IMR-90 (cell line): ENCODE results near the gene GALNT3. TPM values are rescaled to one million over a fixed set of nuclear protein-coding genes. Genes with fewer than 3 reads are reported as not detected.

Experiments
- ATAC-seq: fragments of 200-7000 bp; cut with Tn5 transposase; 2 replicates; pipeline ENCODE4 v1.9.1; 2020; ENCODE audit warnings: low read depth, mild to moderate bottlenecking, moderate library complexity
- BruUV-seq: library from RNA; stranded (reverse); fragments of 400-500 nt; replicated peaks from 2 replicates; lab custom pipeline; 2021; lab: Mats Ljungman, UMichigan
- CTCF ChIA-PET: fragments of 300-600 bp; formaldehyde crosslinking; extraction: SDS; loops from one replicate; lab custom pipeline; 2021; ENCODE audit warnings: antibody characterized with exemption; lab: Yijun Ruan, JAX
- POLR2A ChIA-PET: fragments of 300-600 bp; sonication (Branson Sonifier 250); formaldehyde crosslinking; loops from one replicate; lab custom pipeline; 2022; ENCODE audit warnings: antibody characterized with exemption; ENCODE audit not compliant: unreplicated experiment; lab: Charles Lee
- DNase-seq: peaks from one replicate; pipeline ENCODE4 v3.0.0; 2013
- H2AFZ ChIP-seq: replicated peaks from 2 replicates; pipeline ENCODE3; 2013; ENCODE audit warnings: low read length, mild to moderate bottlenecking; ENCODE audit not compliant: poor library complexity
- H2AK5ac ChIP-seq: 2 replicates; pipeline ENCODE4 v1.6.1; 2013; ENCODE audit warnings: low read depth, low read length, inconsistent platforms
- H2AK9ac ChIP-seq: replicated peaks from 2 replicates; pipeline ENCODE3; 2013; ENCODE audit warnings: mild to moderate bottlenecking, low read depth, low read length, moderate library complexity; ENCODE audit not compliant: poor library complexity
- H2BK120ac ChIP-seq: 2 replicates; pipeline ENCODE4 v1.6.1; 2013; ENCODE audit warnings: low read depth, low read length, inconsistent platforms
- H2BK15ac ChIP-seq: 3 replicates; pipeline ENCODE4 v1.6.1; 2013; ENCODE audit warnings: low read depth, low read length, inconsistent platforms
- H2BK20ac ChIP-seq: 2 replicates; pipeline ENCODE4 v1.6.1; 2013; ENCODE audit warnings: low read depth, mild to moderate bottlenecking, inconsistent platforms, low read length, moderate library complexity
- H2BK5ac ChIP-seq: 2 replicates; pipeline ENCODE4 v1.6.1; 2013; ENCODE audit warnings: mild to moderate bottlenecking, low read depth, low read length, inconsistent platforms; ENCODE audit not compliant: poor library complexity, severe bottlenecking
- H3K14ac ChIP-seq: replicated peaks from 2 replicates; pipeline ENCODE4 v1.6.1; 2013; ENCODE audit warnings: low read depth, low read length, inconsistent platforms
- H3K18ac ChIP-seq: 2 replicates; pipeline ENCODE4 v1.6.1; 2013; ENCODE audit warnings: low read depth, low read length, control low read depth
- H3K23ac ChIP-seq: 2 replicates; pipeline ENCODE4 v1.6.1; 2013; ENCODE audit warnings: low read depth, low read length, inconsistent platforms
- H3K27ac ChIP-seq: 2 replicates; pipeline ENCODE4 v1.5.1; 2013; ENCODE audit warnings: mild to moderate bottlenecking, control low read depth, low read length; ENCODE audit not compliant: insufficient read depth
- H3K27me3 ChIP-seq: 2 replicates; pipeline ENCODE4 v1.6.1; 2013; ENCODE audit warnings: low read length; ENCODE audit not compliant: control insufficient read depth, insufficient read depth
- H3K36me3 ChIP-seq: 2 replicates; pipeline ENCODE4 v1.6.1; 2013; ENCODE audit warnings: low read length, mixed read lengths; ENCODE audit not compliant: control insufficient read depth, insufficient read depth
- H3K4ac ChIP-seq: 2 replicates; pipeline ENCODE4 v1.6.1; 2013; ENCODE audit warnings: low read depth, low read length, inconsistent platforms
- H3K4me1 ChIP-seq: 2 replicates; pipeline ENCODE4 v1.6.1; 2013; ENCODE audit warnings: low read length, mixed read lengths; ENCODE audit not compliant: control insufficient read depth, insufficient read depth
- H3K4me2 ChIP-seq: 2 replicates; pipeline ENCODE4 v1.6.1; 2013; ENCODE audit warnings: low read depth, mild to moderate bottlenecking, control low read depth, low read length, moderate library complexity
- H3K4me3 ChIP-seq: 2 replicates; pipeline ENCODE4 v1.5.1; 2013; ENCODE audit warnings: low read depth, mild to moderate bottlenecking, control low read depth, low read length, moderate library complexity; ENCODE audit not compliant: insufficient read depth
- H3K56ac ChIP-seq: 2 replicates; pipeline ENCODE4 v1.6.1; 2013; ENCODE audit warnings: low read length, inconsistent platforms; ENCODE audit not compliant: insufficient read depth; ENCODE audit errors: extremely low read depth
- H3K79me1 ChIP-seq, 2 experiments: 2 replicates each; pipeline ENCODE4 v1.6.1; 2013; ENCODE audit warnings: low read length in 2 of 2, inconsistent platforms in 1 of 2, low read depth in 1 of 2
- H3K9ac ChIP-seq: 2 replicates; pipeline ENCODE4 v1.6.1; 2013; ENCODE audit warnings: low read depth, low read length, control low read depth
- H3K9me1 ChIP-seq: 2 replicates; pipeline ENCODE4 v1.6.1; 2013; ENCODE audit warnings: low read length, inconsistent platforms; ENCODE audit not compliant: insufficient read depth
- H3K9me3 ChIP-seq: 2 replicates; pipeline ENCODE4 v1.6.1; 2013; ENCODE audit warnings: low read length; ENCODE audit not compliant: control insufficient read depth, insufficient read depth
- H4K20me1 ChIP-seq: 2 replicates; pipeline ENCODE4 v1.6.1; 2013; ENCODE audit warnings: low read length, inconsistent platforms; ENCODE audit not compliant: insufficient read depth
- H4K5ac ChIP-seq: 2 replicates; pipeline ENCODE4 v1.6.1; 2013; ENCODE audit warnings: mild to moderate bottlenecking, low read depth, low read length, control low read depth
- H4K8ac ChIP-seq, 2 experiments: 2 replicates each; pipeline ENCODE4 v1.6.1; 2013; ENCODE audit warnings: low read depth in 2 of 2, low read length in 2 of 2, control low read depth in 1 of 2, inconsistent platforms in 1 of 2
- H4K91ac ChIP-seq: 2 replicates; pipeline ENCODE4 v1.6.1; 2013; ENCODE audit warnings: low read depth, low read length, inconsistent platforms; ENCODE audit not compliant: insufficient read depth
- BHLHE40 ChIP-seq: fragments of 150-350 bp; IDR thresholded peaks from 2 replicates; pipeline ENCODE4 v1.6.1; 2016; ENCODE audit warnings: mild to moderate bottlenecking, low read depth, low read length
- CEBPB ChIP-seq: IDR thresholded peaks from 2 replicates; pipeline ENCODE4 v1.6.1; 2012; ENCODE audit warnings: low read depth, low read length, improper control_type of control experiment
- CHD1 ChIP-seq: IDR thresholded peaks from 2 replicates; pipeline ENCODE4 v1.6.1; 2012; ENCODE audit warnings: low read depth, low read length, improper control_type of control experiment
- CTCF ChIP-seq: conservative IDR thresholded peaks from 2 replicates; pipeline ENCODE4 v1.5.1; 2012; ENCODE audit warnings: mild to moderate bottlenecking, low read depth, low read length, improper control_type of control experiment
- ELK1 ChIP-seq: fragments of 150-350 bp; IDR thresholded peaks from 2 replicates; pipeline ENCODE4 v1.6.1; 2016; ENCODE audit warnings: low read depth, mild to moderate bottlenecking, low read length, moderate library complexity, borderline replicate concordance
- FOS ChIP-seq: fragments of 150-350 bp; IDR thresholded peaks from 2 replicates; pipeline ENCODE4 v1.6.1; 2016; ENCODE audit warnings: low read depth, low read length
- MAFK ChIP-seq: IDR thresholded peaks from 2 replicates; pipeline ENCODE4 v1.6.1; 2012; ENCODE audit warnings: low read depth, low read length, improper control_type of control experiment
- MAZ ChIP-seq: IDR thresholded peaks from 2 replicates; pipeline ENCODE4 v1.6.1; 2012; ENCODE audit warnings: low read depth, mild to moderate bottlenecking, low read length, improper control_type of control experiment, moderate library complexity, borderline replicate concordance
- MXI1 ChIP-seq: IDR thresholded peaks from 2 replicates; pipeline ENCODE4 v1.6.1; 2012; ENCODE audit warnings: low read depth, mild to moderate bottlenecking, low read length, moderate library complexity, borderline replicate concordance
- NFE2L2 ChIP-seq: fragments of 150-350 bp; IDR thresholded peaks from 2 replicates; pipeline ENCODE4 v1.6.1; 2016; ENCODE audit warnings: low read depth, mild to moderate bottlenecking, low read length
- POLR2A ChIP-seq: IDR thresholded peaks from 2 replicates; pipeline ENCODE4 v1.6.1; 2012; ENCODE audit warnings: mild to moderate bottlenecking, low read depth, low read length
- RAD21 ChIP-seq: IDR thresholded peaks from 2 replicates; pipeline ENCODE4 v1.6.1; 2012; ENCODE audit warnings: low read length, improper control_type of control experiment
- RCOR1 ChIP-seq: IDR thresholded peaks from 2 replicates; pipeline ENCODE4 v1.6.1; 2012; ENCODE audit warnings: mild to moderate bottlenecking, low read length, improper control_type of control experiment; ENCODE audit not compliant: insufficient replicate concordance
- RFX5 ChIP-seq: IDR thresholded peaks from 2 replicates; pipeline ENCODE4 v1.8.0; 2012; ENCODE audit warnings: low read depth, mild to moderate bottlenecking, low read length, moderate library complexity
- SMC3 ChIP-seq: fragments of 150-350 bp; IDR thresholded peaks from 2 replicates; pipeline ENCODE4 v1.6.1; 2016; ENCODE audit warnings: low read depth, mild to moderate bottlenecking, antibody characterized with exemption, low read length, moderate library complexity
- WGBS, 2 experiments: methylation state at CpG; one replicate each; pipeline versions ENCODE4 v1.1.5 to v1.1.7; 2013; ENCODE audit warnings: missing lambda C conversion rate in 2 of 2; ENCODE audit not compliant: insufficient read length in 1 of 2; ENCODE audit errors: extremely low coverage in 2 of 2; 5-methylcytosine and 5-hydroxymethylcytosine counted together
- dilution Hi-C: fragments of 300-500 bp; cut with HindIII; formaldehyde crosslinking; loops from one replicate; pipeline ENCODE4 v1.14.3; 2018; ENCODE audit warnings: low sequenced_read_pairs; ENCODE audit not compliant: unreplicated experiment
- in situ Hi-C: fragments of 300-500 bp; cut with MboI; formaldehyde crosslinking; loops from 3 replicates; pipeline ENCODE4 v1.14.3; 2019; ENCODE audit warnings: low sequenced_read_pairs, inconsistent platforms, mixed read lengths
- intact Hi-C: fragments of 100-400 bp; cut with micrococcal nuclease; formaldehyde crosslinking; loops from 2 replicates; pipeline ENCODE4 v1.10.0; 2022
- polyA plus RNA-seq, 3 experiments: library from polyadenylated mRNA; depleted of rRNA; stranded (reverse); fragments of >200 nt; gene quantifications; 2 replicates each; pipeline ENCODE4 v1.2.3, GENCODE V29; 2012; ENCODE audit warnings: low replicate concordance in 1 of 3
- total RNA-seq: library from RNA; depleted of rRNA; stranded (reverse); fragments of >200 nt; gene quantifications from 2 replicates; pipeline ENCODE4 v1.2.3, GENCODE V29; 2012
- TF ChIP-seq, protein P1 (sequence below): fragments of 150-350 bp; IDR thresholded peaks from 2 replicates; pipeline ENCODE4 v1.6.1; 2017; ENCODE audit warnings: mild to moderate bottlenecking, antibody characterized with exemption, low read length, low read depth

Gene GALNT3
- total and polyA plus RNA-seq, 2 of the 4 experiments (the other 2 are of a cell fraction), result 1.1 to 2.0 TPM

GRCh38 chr2:165716091-165716490 is 78.0 kb downstream of the GALNT3 start:
- H3K27ac ChIP-seq, result no peak overlapping the region
- dilution Hi-C loops, result no loop called here
- H3K4ac ChIP-seq, result no peak overlapping the region
- H3K4me3 ChIP-seq, result no peak overlapping the region
- no peak overlapping the region for H2BK15ac ChIP-seq
- in situ Hi-C loops, result no loop called here
- no peak overlapping the region for H3K23ac ChIP-seq
- H4K8ac ChIP-seq, result no peak overlapping the region
- H3K14ac ChIP-seq, result no peak overlapping the region
- POLR2A ChIA-PET, result no interaction called here
- WGBS, 2 experiments, result no CpG with 5 or more reads among the region's 1 CpG
- BruUV-seq, result no TSS peak
- no peaks in the 10 kb centered on the region for H4K20me1 ChIP-seq
- intact Hi-C loops, result no loop called here
- H2AFZ ChIP-seq, result no peak overlapping the region
- no peak overlapping the region for H3K18ac ChIP-seq
- H3K9ac ChIP-seq, result no peak overlapping the region
- no peak overlapping the region for H2BK5ac ChIP-seq
- no peaks in the 10 kb centered on the region for H3K27me3 ChIP-seq
- H3K56ac ChIP-seq, result no peak overlapping the region
- H2AK9ac ChIP-seq, result no peak overlapping the region
- H2BK120ac ChIP-seq, result no peak overlapping the region
- TF ChIP-seq MXI1 (no peak), BHLHE40 (no peak), CEBPB (no peak), MAZ (no peak), RAD21 (no peak), FOS (no peak), MAFK (no peak), RFX5 (no peak), CTCF (no peak), CHD1 (no peak), ELK1 (no peak), POLR2A (no peak), SMC3 (no peak), RCOR1 (no peak), NFE2L2 (no peak)
- TF ChIP-seq, protein P1, sequence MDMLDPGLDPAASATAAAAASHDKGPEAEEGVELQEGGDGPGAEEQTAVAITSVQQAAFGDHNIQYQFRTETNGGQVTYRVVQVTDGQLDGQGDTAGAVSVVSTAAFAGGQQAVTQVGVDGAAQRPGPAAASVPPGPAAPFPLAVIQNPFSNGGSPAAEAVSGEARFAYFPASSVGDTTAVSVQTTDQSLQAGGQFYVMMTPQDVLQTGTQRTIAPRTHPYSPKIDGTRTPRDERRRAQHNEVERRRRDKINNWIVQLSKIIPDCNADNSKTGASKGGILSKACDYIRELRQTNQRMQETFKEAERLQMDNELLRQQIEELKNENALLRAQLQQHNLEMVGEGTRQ, result no peak
- H3K79me1 ChIP-seq, result no peaks in the 10 kb centered on the region
- no peaks in the 10 kb centered on the region for H3K36me3 ChIP-seq
- DNase-seq, result no peak
- H2AK5ac ChIP-seq, result no peak overlapping the region
- H3K4me1 ChIP-seq, result no peaks in the 10 kb centered on the region
- no peak for ATAC-seq
- no peak overlapping the region for H4K91ac ChIP-seq
- no peak overlapping the region for H2BK20ac ChIP-seq
- H3K4me2 ChIP-seq, result no peak overlapping the region
- H4K5ac ChIP-seq, result no peak overlapping the region
- no peaks in the 10 kb centered on the region for H3K9me3 ChIP-seq
- 0 out of 2 replicates have a peak, but pooled peaks cover 1% of the 10 kb centered on the region for H3K9me1 ChIP-seq
- CTCF ChIA-PET, result no interaction called here
